ENCODE data around the gene GPBP1L1. TPM values are rescaled to one million over a fixed set of nuclear protein-coding genes. Genes with fewer than 3 reads are reported as not detected.

Gene GPBP1L1
- total and polyA plus RNA-seq, 9 of the 15 experiments (the other 6 are each of a cell fraction or from before 2014, with no cell fraction given), result 86.0 to 216 (median 138) TPM

- TF ChIP-seq, protein P1, sequence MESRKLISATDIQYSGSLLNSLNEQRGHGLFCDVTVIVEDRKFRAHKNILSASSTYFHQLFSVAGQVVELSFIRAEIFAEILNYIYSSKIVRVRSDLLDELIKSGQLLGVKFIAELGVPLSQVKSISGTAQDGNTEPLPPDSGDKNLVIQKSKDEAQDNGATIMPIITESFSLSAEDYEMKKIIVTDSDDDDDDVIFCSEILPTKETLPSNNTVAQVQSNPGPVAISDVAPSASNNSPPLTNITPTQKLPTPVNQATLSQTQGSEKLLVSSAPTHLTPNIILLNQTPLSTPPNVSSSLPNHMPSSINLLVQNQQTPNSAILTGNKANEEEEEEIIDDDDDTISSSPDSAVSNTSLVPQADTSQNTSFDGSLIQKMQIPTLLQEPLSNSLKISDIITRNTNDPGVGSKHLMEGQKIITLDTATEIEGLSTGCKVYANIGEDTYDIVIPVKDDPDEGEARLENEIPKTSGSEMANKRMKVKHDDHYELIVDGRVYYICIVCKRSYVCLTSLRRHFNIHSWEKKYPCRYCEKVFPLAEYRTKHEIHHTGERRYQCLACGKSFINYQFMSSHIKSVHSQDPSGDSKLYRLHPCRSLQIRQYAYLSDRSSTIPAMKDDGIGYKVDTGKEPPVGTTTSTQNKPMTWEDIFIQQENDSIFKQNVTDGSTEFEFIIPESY (CRISPR knock-in tag; IDR thresholded peaks at IDR 0.05), result 0 out of 2 replicates have a peak, but pooled peaks have one; percentile 5
- TF ChIP-seq FOXO4 (CRISPR knock-in tag; IDR thresholded peaks at IDR 0.05) (no peak), NR2C2 (CRISPR knock-in tag; IDR thresholded peaks at IDR 0.05) (peak; percentile 91), NR2C2 (tag; IDR thresholded peaks at IDR 0.05) (peak; percentile 86), RBM22 (IDR thresholded peaks at IDR 0.05; ENCODE audit: low read depth, low read length, poor library complexity, severe bottlenecking) (peak; percentile 4), RAD21 (CRISPR knock-in tag; conservative IDR thresholded peaks at IDR 0.05 in 1 of 2, IDR thresholded peaks at IDR 0.05 in 1 of 2) (0 out of 4 replicates have a peak, but pooled peaks of 1 of the 2 experiments have one; percentile 1), POLR2A (conservative IDR thresholded peaks at IDR 0.05) (peak; percentile 18; the same call in 1 of the 2 replicates)
- TF ChIP-seq, protein P2, sequence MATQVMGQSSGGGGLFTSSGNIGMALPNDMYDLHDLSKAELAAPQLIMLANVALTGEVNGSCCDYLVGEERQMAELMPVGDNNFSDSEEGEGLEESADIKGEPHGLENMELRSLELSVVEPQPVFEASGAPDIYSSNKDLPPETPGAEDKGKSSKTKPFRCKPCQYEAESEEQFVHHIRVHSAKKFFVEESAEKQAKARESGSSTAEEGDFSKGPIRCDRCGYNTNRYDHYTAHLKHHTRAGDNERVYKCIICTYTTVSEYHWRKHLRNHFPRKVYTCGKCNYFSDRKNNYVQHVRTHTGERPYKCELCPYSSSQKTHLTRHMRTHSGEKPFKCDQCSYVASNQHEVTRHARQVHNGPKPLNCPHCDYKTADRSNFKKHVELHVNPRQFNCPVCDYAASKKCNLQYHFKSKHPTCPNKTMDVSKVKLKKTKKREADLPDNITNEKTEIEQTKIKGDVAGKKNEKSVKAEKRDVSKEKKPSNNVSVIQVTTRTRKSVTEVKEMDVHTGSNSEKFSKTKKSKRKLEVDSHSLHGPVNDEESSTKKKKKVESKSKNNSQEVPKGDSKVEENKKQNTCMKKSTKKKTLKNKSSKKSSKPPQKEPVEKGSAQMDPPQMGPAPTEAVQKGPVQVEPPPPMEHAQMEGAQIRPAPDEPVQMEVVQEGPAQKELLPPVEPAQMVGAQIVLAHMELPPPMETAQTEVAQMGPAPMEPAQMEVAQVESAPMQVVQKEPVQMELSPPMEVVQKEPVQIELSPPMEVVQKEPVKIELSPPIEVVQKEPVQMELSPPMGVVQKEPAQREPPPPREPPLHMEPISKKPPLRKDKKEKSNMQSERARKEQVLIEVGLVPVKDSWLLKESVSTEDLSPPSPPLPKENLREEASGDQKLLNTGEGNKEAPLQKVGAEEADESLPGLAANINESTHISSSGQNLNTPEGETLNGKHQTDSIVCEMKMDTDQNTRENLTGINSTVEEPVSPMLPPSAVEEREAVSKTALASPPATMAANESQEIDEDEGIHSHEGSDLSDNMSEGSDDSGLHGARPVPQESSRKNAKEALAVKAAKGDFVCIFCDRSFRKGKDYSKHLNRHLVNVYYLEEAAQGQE (IDR thresholded peaks at IDR 0.05; ENCODE audit: borderline replicate concordance), result peak; percentile 92
- TF ChIP-seq, protein P2 (CRISPR knock-in tag; IDR thresholded peaks at IDR 0.05; ENCODE audit: low read depth), result no peak
- TF ChIP-seq, protein P3, sequence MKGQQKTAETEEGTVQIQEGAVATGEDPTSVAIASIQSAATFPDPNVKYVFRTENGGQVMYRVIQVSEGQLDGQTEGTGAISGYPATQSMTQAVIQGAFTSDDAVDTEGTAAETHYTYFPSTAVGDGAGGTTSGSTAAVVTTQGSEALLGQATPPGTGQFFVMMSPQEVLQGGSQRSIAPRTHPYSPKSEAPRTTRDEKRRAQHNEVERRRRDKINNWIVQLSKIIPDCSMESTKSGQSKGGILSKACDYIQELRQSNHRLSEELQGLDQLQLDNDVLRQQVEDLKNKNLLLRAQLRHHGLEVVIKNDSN (CRISPR knock-in tag; IDR thresholded peaks at IDR 0.05), result no peak
These were observed 64.3 kb downstream of the GPBP1L1 start (continued) for GRCh38 chr1:45621895-45622523.

All from K562 (cell line).